Medulla oblongata (tissue), 1 donor: ENCODE measurements around the gene SPP1.
A peak's percentile ranks its signal among the peaks of the same experiment; 100 is the strongest.

Experiments used
- DNase-seq: peaks from one replicate; pipeline ENCODE4 v3.0.0-alpha.2; 2015; ENCODE audit errors: extremely low spot score

Gene SPP1

DNA sequence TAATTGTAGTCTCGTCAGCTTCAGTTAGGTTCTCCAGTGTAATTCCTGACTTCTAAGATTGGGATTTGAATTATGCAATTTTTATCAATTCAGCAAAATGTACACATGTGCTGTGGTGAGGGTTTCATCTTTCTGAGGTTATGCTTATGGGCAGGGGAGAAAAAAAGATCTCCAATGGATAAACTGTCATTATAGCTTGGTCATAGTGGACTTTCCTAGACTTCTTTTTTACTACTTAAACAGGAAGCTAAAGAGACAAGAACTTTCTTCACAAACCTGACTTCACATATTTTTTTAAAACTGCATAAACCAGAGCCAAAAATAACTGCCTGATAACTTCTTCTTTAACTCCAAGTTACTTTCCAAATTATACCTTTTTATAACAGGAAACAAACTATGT is 21.7 kb upstream of the SPP1 start:
- DNase-seq, result no peak

DNA sequence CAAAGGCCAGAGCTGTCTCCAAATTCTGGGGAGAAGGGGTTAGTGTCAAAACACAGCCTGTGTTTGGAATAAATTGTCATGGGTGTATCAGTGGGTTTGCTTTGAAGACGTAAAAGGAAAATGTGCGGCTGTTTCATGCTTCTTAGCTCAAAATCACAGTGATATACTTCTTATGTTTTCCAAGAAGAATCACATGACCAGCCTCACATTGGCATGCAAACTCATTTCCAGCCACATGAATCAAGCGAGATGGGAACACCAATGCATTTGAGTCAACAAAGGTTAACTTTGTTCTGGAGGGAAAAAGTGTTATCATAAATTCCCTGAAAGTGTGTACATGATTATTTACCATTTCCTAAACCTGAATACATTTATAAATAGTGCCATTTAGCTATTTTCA is 19.0 kb upstream of the SPP1 start:
- no peak for DNase-seq

DNA sequence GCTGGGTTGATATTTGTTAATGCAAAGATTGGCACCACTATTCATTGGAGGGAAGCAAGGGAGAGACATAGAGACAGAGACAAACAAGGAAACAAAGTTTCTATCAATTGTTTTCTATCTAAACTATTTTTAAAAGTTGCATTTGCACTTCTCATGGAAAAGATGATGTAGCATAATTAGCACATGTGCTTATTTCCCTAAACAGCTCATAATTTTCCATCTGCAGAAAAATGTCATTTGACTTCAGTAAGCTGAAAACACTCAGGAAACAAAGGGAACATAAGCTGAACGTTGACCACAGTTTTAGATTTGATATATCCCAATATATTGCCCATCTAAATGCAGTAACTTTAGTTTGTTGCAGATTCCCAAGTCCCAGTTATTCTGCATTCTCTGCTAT is 18.5 kb upstream of the SPP1 start:
- DNase-seq, result no peak

DNA sequence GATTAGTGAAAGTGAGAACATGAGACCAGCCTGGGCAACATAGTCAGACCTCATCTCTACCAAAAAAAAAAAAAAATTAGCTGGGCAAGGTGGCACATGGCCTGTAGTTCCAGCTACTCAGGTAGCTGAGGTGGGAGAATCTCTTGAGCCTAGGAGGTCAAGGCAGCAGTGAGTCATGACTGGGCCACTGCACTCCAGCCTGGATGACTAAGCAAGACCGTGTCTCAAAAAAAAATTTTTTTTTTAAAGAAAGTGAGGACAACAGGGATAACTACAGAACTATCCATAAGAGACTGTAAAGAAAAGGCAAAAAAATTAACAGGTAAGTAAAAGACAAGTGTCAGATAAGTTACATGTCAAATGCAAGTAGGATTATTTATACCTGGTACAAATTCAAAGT is 13.5 kb upstream of the SPP1 start:
- DNase-seq, result no peak

DNA sequence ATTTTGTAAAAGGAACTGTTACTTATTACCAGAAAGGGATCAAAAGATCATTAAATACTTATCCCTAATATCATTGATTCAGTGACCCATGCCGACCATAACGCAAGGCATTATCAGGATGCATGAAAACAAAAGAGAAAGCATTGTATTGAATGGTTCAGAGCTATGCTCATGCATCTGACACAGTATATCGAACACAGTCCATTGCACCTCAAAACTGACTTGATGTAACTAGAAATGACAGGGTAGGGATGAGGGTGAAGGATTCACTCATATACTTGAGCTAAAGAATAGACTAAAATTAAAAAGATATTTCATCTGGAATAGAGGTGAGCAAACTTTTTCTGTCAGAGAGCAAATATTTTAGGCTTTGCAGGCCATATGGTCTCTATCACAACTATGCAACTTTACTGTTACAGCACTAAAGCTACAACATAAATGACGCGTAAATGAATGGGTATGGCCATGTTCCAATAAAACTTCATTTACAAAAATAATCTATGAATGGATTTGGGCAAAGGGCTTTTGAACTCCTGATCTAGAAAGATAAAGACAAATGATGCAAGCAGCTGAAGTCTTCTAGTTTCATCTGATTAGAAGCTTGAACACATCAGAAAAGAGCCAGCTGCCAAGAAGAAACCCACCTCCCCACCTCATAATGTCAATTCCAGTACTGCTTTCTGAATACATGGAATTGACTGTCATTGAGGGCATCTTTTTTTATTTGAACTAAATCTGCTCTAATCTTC is 12.9 kb upstream of the SPP1 start:
- no peak for DNase-seq

DNA sequence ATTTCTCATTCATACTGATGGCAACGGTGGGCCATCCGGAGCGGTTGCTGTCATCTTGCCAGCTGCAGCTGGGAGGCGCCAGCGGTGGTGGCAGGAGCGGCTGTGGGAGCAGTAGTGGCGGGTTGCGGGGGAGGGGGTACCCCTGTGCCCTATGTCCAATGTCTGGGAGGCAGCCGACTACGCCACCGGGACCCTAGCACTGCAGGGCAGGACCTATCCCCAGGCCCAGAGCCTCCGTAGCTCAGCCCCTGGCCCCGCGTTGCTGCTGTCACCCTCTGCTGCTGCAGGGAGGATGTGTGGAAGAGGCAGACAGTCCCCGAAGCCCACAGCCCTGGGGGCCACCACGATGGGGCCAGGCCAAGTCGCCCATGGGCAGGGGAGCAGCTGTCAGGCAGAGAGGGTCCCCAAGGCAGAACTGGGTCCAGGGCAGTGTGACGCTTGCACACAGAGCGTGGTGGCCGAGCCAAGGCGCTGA is 10.0 kb upstream of the SPP1 start:
- no peak for DNase-seq

DNA sequence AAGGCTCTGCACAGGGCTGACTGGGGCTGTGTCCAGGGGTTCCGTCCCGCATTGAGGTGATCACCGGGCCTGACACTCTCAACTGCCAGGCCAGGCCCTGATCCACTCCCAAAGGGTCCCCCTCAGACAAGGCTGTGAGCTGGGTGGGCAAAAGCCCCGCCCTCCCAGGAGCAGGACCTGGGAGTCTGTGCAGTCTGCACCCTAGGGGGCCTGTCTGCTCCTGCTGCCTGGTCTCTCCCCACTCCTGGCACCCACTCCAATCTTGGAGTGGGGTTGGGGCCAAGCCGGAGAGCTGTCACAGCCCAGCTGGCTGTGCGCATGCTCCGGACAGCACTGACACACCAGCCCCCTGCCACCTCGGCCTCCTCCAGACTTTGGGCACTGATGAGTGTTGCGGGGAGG is 9.4 kb upstream of the SPP1 start:
- DNase-seq, result no peak

DNA sequence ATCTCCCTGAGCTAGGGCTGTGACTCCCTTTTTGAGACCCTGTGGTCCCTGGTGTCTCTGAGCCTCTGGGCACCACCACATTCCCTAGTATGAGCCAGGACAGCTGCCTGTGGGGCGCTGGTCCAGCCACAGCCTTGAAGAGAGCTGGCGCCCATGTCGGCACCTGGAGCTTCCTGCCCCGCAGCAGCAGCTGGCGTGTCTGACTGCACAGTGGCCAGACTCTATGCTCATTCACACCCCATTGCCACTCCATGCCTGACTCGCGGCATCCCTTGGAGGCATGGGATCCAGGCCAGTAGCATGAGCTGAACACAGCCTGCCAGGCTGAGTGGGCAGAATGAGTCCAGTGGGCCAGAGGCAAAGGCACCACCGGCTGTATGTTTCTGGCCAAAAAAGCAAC is 8.3 kb upstream of the SPP1 start:
- no peak for DNase-seq

DNA sequence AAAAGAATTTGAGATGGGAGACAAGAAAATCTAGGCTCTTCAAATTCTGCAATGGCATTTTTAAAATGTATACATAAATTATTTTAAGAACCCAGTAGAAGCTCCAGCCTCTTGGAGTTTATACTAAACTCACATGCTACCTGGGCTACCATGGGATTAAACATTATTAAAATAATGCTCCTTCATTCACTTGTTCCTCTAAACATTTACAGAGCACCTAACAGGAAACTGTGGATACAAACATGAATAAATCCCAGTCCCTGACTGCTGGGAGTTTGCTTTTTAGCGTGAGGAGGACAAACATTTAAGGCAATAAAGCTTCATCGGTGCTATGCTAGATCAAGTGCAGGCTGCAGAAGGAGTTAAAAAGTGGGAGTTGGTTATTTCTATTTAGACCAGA is 5.4 kb upstream of the SPP1 start:
- DNase-seq, result no peak

DNA sequence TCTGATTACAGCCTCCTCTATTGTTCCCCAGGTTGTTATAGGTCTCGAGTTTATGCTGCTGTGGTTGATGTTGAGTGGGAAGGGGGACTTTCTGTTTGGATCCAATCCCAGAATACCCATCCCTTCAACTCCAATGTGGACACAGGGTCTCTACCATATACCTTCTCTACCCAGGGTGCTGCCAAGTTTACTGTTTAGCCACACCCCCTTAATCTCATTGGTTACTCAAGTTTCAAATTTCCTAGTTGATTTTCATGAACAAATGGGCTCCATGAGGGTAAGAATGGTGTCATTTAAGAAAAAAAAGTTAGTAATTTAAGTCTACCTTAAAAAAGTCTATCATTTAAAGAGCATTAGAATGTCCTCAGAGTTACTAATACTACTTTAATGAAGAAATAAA is 3.6 kb upstream of the SPP1 start:
- no peak for DNase-seq

DNA sequence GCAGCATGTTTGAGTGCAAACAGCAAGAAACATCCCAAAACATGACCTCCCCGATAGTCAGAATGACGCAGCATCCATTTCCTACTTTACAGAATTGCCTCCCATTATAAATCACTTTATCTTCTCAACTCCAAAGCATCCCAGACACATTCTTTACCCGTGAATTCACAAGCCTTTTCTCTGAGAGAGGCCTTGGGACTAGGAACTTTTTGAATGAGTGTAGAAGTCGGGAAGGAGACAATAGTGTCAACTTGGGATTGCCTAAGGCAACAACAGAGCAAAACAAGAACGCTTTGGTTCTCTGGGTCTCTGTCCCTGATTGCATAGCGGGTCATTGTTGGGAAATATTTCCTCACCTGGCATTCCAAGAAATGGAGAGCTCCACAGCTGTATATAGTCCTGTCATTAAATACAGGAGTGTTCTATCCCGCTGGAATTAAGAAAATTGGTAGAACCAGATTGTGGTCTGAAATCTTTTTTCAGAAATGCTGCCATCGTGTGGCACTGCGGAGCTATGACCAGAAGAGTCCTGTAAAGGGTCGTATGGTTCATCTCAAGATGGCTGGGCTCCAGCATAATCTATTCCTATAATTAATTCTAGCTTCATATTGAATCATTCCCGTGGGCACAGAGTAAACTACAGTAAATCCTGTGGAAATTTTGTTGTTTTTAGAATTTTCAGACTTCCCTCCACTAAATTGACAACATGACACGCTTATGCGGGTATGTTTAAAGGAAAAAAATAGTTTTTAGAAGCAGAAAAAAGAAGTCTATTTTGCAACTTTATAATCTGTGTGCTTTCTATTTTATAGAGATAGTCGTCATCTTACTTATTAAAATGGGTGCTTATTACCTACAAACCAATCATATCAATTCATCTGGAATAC is 2.0 kb upstream of the SPP1 start:
- peak; percentile 90 for DNase-seq

DNA sequence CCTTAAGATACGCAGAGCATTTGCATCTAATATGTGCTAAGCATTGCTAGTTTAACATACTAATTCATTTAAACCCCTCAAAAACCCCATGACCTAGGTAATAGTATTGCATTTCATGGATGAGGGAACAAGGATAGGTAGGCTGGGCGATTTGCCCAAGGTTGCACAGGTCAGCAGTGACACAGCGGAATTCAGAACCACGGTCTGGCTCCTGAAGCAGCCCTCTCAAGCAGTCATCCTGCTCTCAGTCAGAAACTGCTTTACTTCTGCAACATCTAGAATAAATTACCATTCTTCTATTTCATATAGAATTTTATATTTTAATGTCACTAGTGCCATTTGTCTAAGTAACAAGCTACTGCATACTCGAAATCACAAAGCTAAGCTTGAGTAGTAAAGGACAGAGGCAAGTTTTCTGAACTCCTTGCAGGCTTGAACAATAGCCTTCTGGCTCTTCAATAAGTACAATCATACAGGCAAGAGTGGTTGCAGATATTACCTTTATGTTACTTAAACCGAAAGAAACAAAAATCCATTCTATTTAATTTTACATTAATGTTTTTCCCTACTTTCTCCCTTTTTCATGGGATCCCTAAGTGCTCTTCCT is 555 bp upstream of the SPP1 start:
- DNase-seq, result peak; percentile 53

DNA sequence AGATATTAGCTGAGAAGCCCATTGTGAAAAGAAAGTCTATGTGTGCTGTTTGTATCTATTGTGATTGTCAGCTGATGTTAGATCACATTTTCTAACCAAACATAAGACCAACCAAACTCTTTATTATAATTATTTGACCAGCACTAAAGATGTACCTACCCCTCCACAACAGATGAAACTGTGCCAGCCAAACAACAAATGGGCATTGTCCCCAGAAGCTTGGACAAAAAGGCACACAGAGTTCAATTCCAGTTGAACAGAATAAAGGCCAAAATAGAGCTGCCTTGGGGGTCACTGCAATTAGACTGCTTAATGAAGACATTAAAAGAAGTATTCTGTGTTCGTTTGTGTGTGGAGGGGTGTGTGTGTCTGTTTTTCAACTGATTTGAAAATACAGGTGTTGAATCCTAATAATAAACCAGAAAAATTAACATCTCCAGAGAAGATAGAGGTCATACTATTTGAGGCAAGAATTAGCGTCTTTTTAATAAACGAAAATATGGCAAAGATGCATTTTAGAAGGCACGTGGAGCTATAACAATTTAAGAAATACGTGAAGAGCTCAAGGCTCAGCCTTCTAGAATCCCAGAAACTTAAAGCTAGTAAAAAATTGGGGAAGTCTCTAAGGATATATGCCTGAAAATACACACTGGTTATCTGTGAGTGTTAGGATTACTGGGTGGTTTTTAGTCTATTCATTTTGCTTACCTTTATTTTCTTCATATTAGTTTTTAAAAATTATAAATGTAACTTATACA is 2.2 kb downstream of the SPP1 start:
- DNase-seq, result peak; percentile 87

DNA sequence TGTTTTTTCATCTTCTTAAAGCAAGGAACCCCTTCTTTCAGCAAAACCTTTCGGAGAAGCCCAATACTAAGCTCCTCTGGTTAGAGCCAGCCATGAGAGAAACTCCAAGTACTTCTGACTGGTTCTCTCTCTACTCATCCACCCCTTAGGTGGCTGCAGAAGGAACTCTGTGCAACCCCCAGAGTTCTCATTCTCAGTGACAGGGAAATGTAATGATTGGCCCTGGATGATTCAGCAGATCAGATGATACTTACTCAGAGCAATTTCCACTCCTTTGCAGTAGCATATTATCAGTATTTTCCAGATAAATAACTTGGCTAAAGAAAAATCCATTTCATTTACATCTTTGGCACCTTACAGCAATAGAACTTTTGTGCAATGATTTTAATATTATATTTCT is 3.2 kb downstream of the SPP1 start:
- no peak for DNase-seq

DNA sequence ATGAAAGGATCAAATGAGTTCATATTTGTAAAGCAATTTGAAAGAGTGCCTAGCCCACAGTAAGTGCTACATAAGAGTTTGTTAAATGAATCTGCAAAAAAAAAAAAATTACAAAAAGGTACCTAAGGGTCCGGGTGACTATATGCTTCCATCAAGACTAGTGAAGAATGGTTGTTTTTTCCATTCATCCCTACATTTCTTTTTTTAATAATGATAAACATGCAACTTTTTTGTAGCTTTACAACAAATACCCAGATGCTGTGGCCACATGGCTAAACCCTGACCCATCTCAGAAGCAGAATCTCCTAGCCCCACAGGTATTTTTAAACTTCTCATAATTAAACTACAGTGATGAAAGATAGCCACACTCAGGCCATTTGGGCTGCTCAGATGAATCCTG is 4.3 kb downstream of the SPP1 start:
- DNase-seq, result no peak

DNA sequence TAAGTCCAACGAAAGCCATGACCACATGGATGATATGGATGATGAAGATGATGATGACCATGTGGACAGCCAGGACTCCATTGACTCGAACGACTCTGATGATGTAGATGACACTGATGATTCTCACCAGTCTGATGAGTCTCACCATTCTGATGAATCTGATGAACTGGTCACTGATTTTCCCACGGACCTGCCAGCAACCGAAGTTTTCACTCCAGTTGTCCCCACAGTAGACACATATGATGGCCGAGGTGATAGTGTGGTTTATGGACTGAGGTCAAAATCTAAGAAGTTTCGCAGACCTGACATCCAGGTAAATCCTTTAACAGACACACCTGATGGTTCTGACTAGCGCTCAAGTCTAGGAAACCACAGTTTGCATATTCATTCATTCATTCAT is 6.0 kb downstream of the SPP1 start:
- DNase-seq, result no peak

DNA sequence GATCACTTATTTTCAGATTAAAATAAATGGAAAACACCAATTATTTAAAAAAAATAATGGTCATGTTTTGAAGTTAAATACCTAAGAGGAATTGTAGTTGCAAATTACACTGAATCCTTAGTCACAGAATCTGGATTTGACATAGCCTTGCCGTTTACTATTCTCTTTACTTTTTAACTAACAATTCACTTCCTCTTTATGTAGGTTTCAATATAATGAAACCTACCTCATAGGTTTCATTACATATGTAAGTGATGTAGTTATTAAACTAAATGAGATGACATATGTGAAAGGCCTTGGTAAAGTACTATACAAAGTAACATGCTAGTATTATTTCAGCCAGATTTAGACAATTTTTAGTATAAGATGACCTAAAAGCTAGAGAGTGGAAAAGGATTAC is 6.5 kb downstream of the SPP1 start:
- DNase-seq, result no peak

DNA sequence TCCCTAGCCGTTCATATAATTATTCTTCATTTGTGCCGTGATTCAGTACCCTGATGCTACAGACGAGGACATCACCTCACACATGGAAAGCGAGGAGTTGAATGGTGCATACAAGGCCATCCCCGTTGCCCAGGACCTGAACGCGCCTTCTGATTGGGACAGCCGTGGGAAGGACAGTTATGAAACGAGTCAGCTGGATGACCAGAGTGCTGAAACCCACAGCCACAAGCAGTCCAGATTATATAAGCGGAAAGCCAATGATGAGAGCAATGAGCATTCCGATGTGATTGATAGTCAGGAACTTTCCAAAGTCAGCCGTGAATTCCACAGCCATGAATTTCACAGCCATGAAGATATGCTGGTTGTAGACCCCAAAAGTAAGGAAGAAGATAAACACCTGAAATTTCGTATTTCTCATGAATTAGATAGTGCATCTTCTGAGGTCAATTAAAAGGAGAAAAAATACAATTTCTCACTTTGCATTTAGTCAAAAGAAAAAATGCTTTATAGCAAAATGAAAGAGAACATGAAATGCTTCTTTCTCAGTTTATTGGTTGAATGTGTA is 7.0 kb downstream of the SPP1 start:
- DNase-seq, result no peak

DNA sequence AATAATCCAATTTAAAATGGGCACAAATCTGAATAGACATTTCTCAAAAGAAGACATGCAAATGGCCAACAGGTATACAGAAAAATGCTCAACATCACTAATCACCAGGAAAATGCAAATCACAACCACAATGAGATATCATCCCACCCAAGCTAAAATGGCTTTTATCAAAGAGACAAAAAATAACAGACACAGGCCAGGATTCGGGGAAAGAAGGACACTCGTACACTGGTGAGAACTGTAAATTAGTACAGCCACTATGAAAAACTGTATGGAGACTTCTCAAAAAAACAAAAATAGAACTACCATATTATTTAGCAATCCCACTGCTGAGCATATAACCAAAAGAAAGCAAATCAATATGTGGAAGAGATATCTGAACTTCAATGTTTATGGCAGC is 8.5 kb downstream of the SPP1 start:
- DNase-seq, result no peak

DNA sequence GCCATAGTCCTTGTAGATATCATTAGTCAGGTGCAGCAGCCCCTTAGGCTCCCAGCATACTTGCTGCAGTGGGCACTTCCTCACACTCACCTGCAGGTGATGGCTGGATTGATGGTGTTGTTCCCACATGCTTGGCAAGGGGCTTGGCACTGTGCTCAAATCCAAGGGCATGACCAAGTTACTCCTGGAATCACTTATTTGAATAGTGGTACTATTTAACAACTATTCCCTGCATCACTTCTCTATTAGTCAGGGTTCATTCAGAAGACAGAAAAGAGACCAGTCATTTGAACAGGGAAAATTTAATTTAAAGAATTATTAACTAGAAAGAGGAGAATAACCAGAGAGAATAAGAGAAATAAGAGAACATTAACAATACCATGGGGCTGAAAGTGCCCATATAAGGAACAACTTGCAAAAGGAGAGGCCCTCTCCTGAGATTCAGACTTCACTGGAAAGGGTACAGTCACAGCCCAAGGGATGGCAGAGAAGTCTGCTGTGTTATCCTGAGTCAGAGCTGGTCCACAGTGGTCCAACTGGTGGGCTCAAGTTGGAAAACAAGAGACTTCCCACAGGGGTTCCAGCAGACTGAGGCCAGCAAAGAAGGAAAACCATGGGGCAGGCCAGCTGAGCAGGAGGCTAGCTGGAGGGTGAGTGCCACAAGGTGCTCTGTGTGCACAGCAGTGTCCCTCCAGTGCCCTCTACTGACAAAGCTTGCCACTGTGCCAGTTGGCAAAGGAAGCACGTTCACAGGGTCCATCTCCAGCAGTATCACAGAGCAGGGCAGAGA is 9.8 kb downstream of the SPP1 start:
- DNase-seq, result peak; percentile 94

DNA sequence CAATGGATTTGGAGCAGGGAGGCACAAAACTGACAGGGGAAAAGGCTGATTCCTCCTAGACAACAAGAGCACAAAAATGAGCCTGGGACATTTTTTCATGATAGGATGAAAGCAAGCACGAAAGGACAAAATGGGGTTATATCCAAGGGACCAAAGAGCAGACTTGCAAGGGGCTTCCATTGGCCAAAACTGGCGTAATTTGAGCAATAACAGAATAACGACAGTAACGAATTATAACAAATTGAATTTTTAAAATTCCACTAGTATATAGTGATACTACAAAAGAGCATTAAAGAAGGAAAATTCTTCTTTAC is 10.3 kb downstream of the SPP1 start:
- DNase-seq, result no peak
